Measurements from ENCODE around the gene SMIM20.

SMIM20 gene

DNA sequence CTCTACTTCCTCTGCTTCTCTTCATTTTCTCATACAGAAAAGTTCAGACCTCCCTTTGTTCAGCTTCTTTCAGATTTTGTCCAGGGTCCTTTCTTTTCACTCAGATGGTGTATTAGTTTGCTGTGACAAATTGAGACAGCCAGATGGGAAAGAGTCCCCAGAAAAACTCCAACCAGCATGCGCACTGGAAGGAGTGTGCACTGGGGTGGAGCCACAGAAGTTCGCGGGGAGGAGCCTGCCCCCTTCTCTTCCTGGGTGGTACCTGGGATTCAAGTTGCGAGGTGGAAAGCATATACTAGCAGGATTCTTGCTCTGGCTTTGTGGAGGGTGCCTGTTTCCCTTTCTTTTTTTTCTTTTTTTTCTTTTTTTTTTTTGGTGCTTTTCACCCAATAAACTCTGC lies 51.6 kb downstream of the SMIM20 start:
- Histone ChIP-seq H2AFZ (ENCODE audit: low read length) (peak overlapping the region; percentile 47), H2BK5ac (ENCODE audit: low read length) (no peak overlapping the region), H3K4ac (ENCODE audit: low read length) (no peak overlapping the region), H4K8ac (ENCODE audit: low read depth, low read length) (no peak overlapping the region), H2BK15ac (ENCODE audit: low read length) (no peak overlapping the region), H2AK5ac (ENCODE audit: low read depth, low read length) (no peak overlapping the region), H2BK120ac (ENCODE audit: low read depth, low read length) (no peak overlapping the region), H3K18ac (ENCODE audit: low read length) (no peak overlapping the region), H3K14ac (ENCODE audit: low read length) (no peak overlapping the region), H3K27me3 (ENCODE audit: control insufficient read depth in 3 of 3, insufficient read depth in 3 of 3, low read depth in 1 of 3, low read length in 3 of 3) (no peaks in the 10 kb centered on the region), H2BK12ac (ENCODE audit: low read length) (no peak overlapping the region), H3K36me3 (replicated peaks in 1 of 2; ENCODE audit: control insufficient read depth in 2 of 2, insufficient read depth in 2 of 2, low read length in 2 of 2) (no peaks in the 10 kb centered on the region), H3K23ac (ENCODE audit: low read depth, low read length, poor library complexity) (no peak overlapping the region), H3K4me3 (ENCODE audit: low read length in 2 of 2) (no peak overlapping the region), H3K4me1 (ENCODE audit: control insufficient read depth in 2 of 2, insufficient read depth in 1 of 2, low read depth in 1 of 2, low read length in 2 of 2) (peaks cover 11 to 13% of the 10 kb centered on the region in 2 donors), H4K91ac (ENCODE audit: low read depth, low read length, poor library complexity) (no peak overlapping the region), H3K4me2 (ENCODE audit: insufficient read depth, low read length, poor library complexity, severe bottlenecking) (no peak overlapping the region), H3K9me3 (replicated peaks in 1 of 2; ENCODE audit: control insufficient read depth in 2 of 2, insufficient read depth in 1 of 2, low read depth in 1 of 2, low read length in 2 of 2) (no peaks in the 10 kb centered on the region), H3K79me1 (ENCODE audit: low read depth, low read length) (no peaks in the 10 kb centered on the region), H3K27ac (replicated peaks; ENCODE audit: low read length) (peak overlapping the region; percentile 51), H3K9ac (ENCODE audit: low read depth, low read length, poor library complexity) (no peak overlapping the region)
- no CpG with 5 or more reads among the region's 4 CpGs for WGBS, 2 donors (ENCODE audit: extremely low coverage in 2 of 2, insufficient read length in 2 of 2, insufficient replicate concordance in 1 of 2)
- DNase-seq (ENCODE audit: low spot score), result no peak

GRCh38 chr4:25966171-25966570 lies 52.2 kb downstream of the SMIM20 start:
- Histone ChIP-seq H3K79me1 (ENCODE audit: low read depth, low read length) (no peaks in the 10 kb centered on the region), H3K27me3 (ENCODE audit: control insufficient read depth in 3 of 3, insufficient read depth in 3 of 3, low read depth in 1 of 3, low read length in 3 of 3) (no peaks in the 10 kb centered on the region), H4K91ac (ENCODE audit: low read depth, low read length, poor library complexity) (no peak overlapping the region), H2BK15ac (ENCODE audit: low read length) (no peak overlapping the region), H3K27ac (replicated peaks; ENCODE audit: low read length) (peak overlapping the region; percentile 51), H3K23ac (ENCODE audit: low read depth, low read length, poor library complexity) (no peak overlapping the region), H3K4me1 (ENCODE audit: control insufficient read depth in 2 of 2, insufficient read depth in 1 of 2, low read depth in 1 of 2, low read length in 2 of 2) (peaks cover 13% of the 10 kb centered on the region in 2 donors), H2BK12ac (ENCODE audit: low read length) (no peak overlapping the region), H3K14ac (ENCODE audit: low read length) (no peak overlapping the region), H3K18ac (ENCODE audit: low read length) (no peak overlapping the region), H3K36me3 (replicated peaks in 1 of 2; ENCODE audit: control insufficient read depth in 2 of 2, insufficient read depth in 2 of 2, low read length in 2 of 2) (no peaks in the 10 kb centered on the region), H2AFZ (ENCODE audit: low read length) (peak overlapping the region; percentile 47), H4K8ac (ENCODE audit: low read depth, low read length) (no peak overlapping the region), H3K4me2 (ENCODE audit: insufficient read depth, low read length, poor library complexity, severe bottlenecking) (no peak overlapping the region), H3K9me3 (replicated peaks in 1 of 2; ENCODE audit: control insufficient read depth in 2 of 2, insufficient read depth in 1 of 2, low read depth in 1 of 2, low read length in 2 of 2) (no peaks in the 10 kb centered on the region), H2BK5ac (ENCODE audit: low read length) (no peak overlapping the region), H2BK120ac (ENCODE audit: low read depth, low read length) (no peak overlapping the region), H3K9ac (ENCODE audit: low read depth, low read length, poor library complexity) (no peak overlapping the region), H3K4ac (ENCODE audit: low read length) (no peak overlapping the region), H2AK5ac (ENCODE audit: low read depth, low read length) (no peak overlapping the region), H3K4me3 (ENCODE audit: low read length in 2 of 2) (no peak overlapping the region)
- WGBS, 2 donors (ENCODE audit: extremely low coverage in 2 of 2, insufficient read length in 2 of 2, insufficient replicate concordance in 1 of 2), result no CpG with 5 or more reads among the region's 3 CpGs
- DNase-seq (ENCODE audit: low spot score), result no peak

- H3K9ac ChIP-seq (ENCODE audit: low read depth, low read length, poor library complexity), result no peak overlapping the region
- H2BK5ac ChIP-seq (ENCODE audit: low read length), result no peak overlapping the region
- no CpG with 5 or more reads among the region's 13 CpGs for WGBS, 2 donors (ENCODE audit: extremely low coverage in 2 of 2, insufficient read length in 2 of 2, insufficient replicate concordance in 1 of 2)
- no peak overlapping the region for H3K23ac ChIP-seq (ENCODE audit: low read depth, low read length, poor library complexity)
- no peak overlapping the region for H3K4me3 ChIP-seq (ENCODE audit: low read length in 2 of 2)
- peaks cover 0 to 3% (median 0%) of the 10 kb centered on the region in 3 experiments for H3K27me3 ChIP-seq (ENCODE audit: control insufficient read depth in 3 of 3, insufficient read depth in 3 of 3, low read depth in 1 of 3, low read length in 3 of 3)
- peaks cover 13% of the 10 kb centered on the region in 2 donors for H3K4me1 ChIP-seq (ENCODE audit: control insufficient read depth in 2 of 2, insufficient read depth in 1 of 2, low read depth in 1 of 2, low read length in 2 of 2)
- H2BK120ac ChIP-seq (ENCODE audit: low read depth, low read length), result no peak overlapping the region
- no peak overlapping the region for H3K14ac ChIP-seq (ENCODE audit: low read length)
- H3K9me3 ChIP-seq (replicated peaks in 1 of 2; ENCODE audit: control insufficient read depth in 2 of 2, insufficient read depth in 1 of 2, low read depth in 1 of 2, low read length in 2 of 2), result no peaks in the 10 kb centered on the region
- H2BK12ac ChIP-seq (ENCODE audit: low read length), result no peak overlapping the region
- no peak overlapping the region for H3K4me2 ChIP-seq (ENCODE audit: insufficient read depth, low read length, poor library complexity, severe bottlenecking)
- H4K91ac ChIP-seq (ENCODE audit: low read depth, low read length, poor library complexity), result no peak overlapping the region
- no peak overlapping the region for H2BK15ac ChIP-seq (ENCODE audit: low read length)
- H3K27ac ChIP-seq (replicated peaks; ENCODE audit: low read length), result no peak overlapping the region
- no peak overlapping the region for H4K8ac ChIP-seq (ENCODE audit: low read depth, low read length)
- H2AK5ac ChIP-seq (ENCODE audit: low read depth, low read length), result no peak overlapping the region
- H3K4ac ChIP-seq (ENCODE audit: low read length), result no peak overlapping the region
- no peak overlapping the region for H3K18ac ChIP-seq (ENCODE audit: low read length)
- peak overlapping the region; percentile 13 for H2AFZ ChIP-seq (ENCODE audit: low read length)
- no peaks in the 10 kb centered on the region for H3K36me3 ChIP-seq (replicated peaks in 1 of 2; ENCODE audit: control insufficient read depth in 2 of 2, insufficient read depth in 2 of 2, low read length in 2 of 2)
- no peak for DNase-seq (ENCODE audit: low spot score)
- H3K79me1 ChIP-seq (ENCODE audit: low read depth, low read length), result no peaks in the 10 kb centered on the region
Measured at GRCh38 chr4:25969374-25970155, 55.5 kb downstream of the SMIM20 start.

GRCh38 chr4:25970226-25970675 lies 56.2 kb downstream of the SMIM20 start:
- Histone ChIP-seq H2AK5ac (ENCODE audit: low read depth, low read length) (no peak overlapping the region), H3K27ac (replicated peaks; ENCODE audit: low read length) (no peak overlapping the region), H3K23ac (ENCODE audit: low read depth, low read length, poor library complexity) (no peak overlapping the region), H3K4ac (ENCODE audit: low read length) (no peak overlapping the region), H3K36me3 (replicated peaks in 1 of 2; ENCODE audit: control insufficient read depth in 2 of 2, insufficient read depth in 2 of 2, low read length in 2 of 2) (no peaks in the 10 kb centered on the region), H2BK5ac (ENCODE audit: low read length) (no peak overlapping the region), H2BK15ac (ENCODE audit: low read length) (no peak overlapping the region), H2BK120ac (ENCODE audit: low read depth, low read length) (no peak overlapping the region), H3K14ac (ENCODE audit: low read length) (no peak overlapping the region), H3K18ac (ENCODE audit: low read length) (peak overlapping the region; percentile 9), H3K4me1 (ENCODE audit: control insufficient read depth in 2 of 2, insufficient read depth in 1 of 2, low read depth in 1 of 2, low read length in 2 of 2) (peaks cover 8 to 9% of the 10 kb centered on the region in 2 donors), H3K9me3 (replicated peaks in 1 of 2; ENCODE audit: control insufficient read depth in 2 of 2, insufficient read depth in 1 of 2, low read depth in 1 of 2, low read length in 2 of 2) (no peaks in the 10 kb centered on the region), H3K4me3 (ENCODE audit: low read length in 2 of 2) (no peak overlapping the region), H3K79me1 (ENCODE audit: low read depth, low read length) (no peaks in the 10 kb centered on the region), H2AFZ (ENCODE audit: low read length) (peak overlapping the region; percentile 64), H3K9ac (ENCODE audit: low read depth, low read length, poor library complexity) (no peak overlapping the region), H3K27me3 (ENCODE audit: control insufficient read depth in 3 of 3, insufficient read depth in 3 of 3, low read depth in 1 of 3, low read length in 3 of 3) (peaks cover 0 to 5% (median 0%) of the 10 kb centered on the region in 3 experiments), H4K8ac (ENCODE audit: low read depth, low read length) (no peak overlapping the region), H2BK12ac (ENCODE audit: low read length) (no peak overlapping the region), H4K91ac (ENCODE audit: low read depth, low read length, poor library complexity) (no peak overlapping the region), H3K4me2 (ENCODE audit: insufficient read depth, low read length, poor library complexity, severe bottlenecking) (no peak overlapping the region)
- DNase-seq (ENCODE audit: low spot score), result no peak
- no CpG with 5 or more reads among the region's 13 CpGs for WGBS, 2 donors (ENCODE audit: extremely low coverage in 2 of 2, insufficient read length in 2 of 2, insufficient replicate concordance in 1 of 2)
